Left lobe of liver (tissue), 2 donors: Measurements from ENCODE around the gene PEMT. TPM values are rescaled to one million over a fixed set of nuclear protein-coding genes. Genes with fewer than 3 reads are reported as not detected.
"Not testable (repeated sequence)": the region's sequence is repeated elsewhere in the genome, so short reads cannot be mapped to it uniquely, and the experiment has no call there.

Experiments used
- ATAC-seq: fragments of 200-7000 bp; cut with Tn5 transposase; one replicate; pipeline ENCODE4 v1.9.1; 2020; ENCODE audit warnings: mild to moderate bottlenecking, moderate library complexity
- DNase-seq: peaks from one replicate; pipeline ENCODE4 v3.0.0-alpha.2; 2020; ENCODE audit warnings: low spot score
- total RNA-seq: library from RNA; stranded (reverse); gene quantifications from one replicate; pipeline ENCODE4 v1.2.1, GENCODE V29; 2021
- donor health status: DM: no; HTN: no; CAD: no; lungs with moderate emphysema.
- donor health status: DM: no; HTN: yes; CAD: no.

PEMT gene
- total RNA-seq, 1 donor from 2014 or later = 180 TPM

- ATAC-seq, DNase-seq: not testable (repeated sequence)
These were observed 125.6 kb downstream of the PEMT start for GRCh38 chr17:17465878-17466277.

GRCh38 chr17:17463821-17464220 lies 127.7 kb downstream of the PEMT start:
- no peak for ATAC-seq
- no peak for DNase-seq

- DNase-seq (no peak), ATAC-seq (no peak)
These were observed 129.3 kb downstream of the PEMT start for GRCh38 chr17:17462048-17462824.

GRCh38 chr17:17460038-17460437 lies 131.5 kb downstream of the PEMT start:
- ATAC-seq = no peak
- no peak for DNase-seq

- DNase-seq = no peak
- ATAC-seq = no peak
These were observed 133.8 kb downstream of the PEMT start for GRCh38 chr17:17457680-17458079.

- ATAC-seq (no peak), DNase-seq (no peak)
These were observed 135.3 kb downstream of the PEMT start for GRCh38 chr17:17456251-17456650.

Other genes with a start within 250 kb of the PEMT start
- gene MED9, start 114.7 kb downstream of the PEMT start, total RNA-seq = 7.1 TPM
- gene RASD1, start 95.3 kb downstream of the PEMT start, total RNA-seq = 1.1 TPM
- 7.8 TPM for gene RAI1, start 89.8 kb upstream of the PEMT start, total RNA-seq
- gene SREBF1, start 245.3 kb upstream of the PEMT start, total RNA-seq = 220 TPM